Mammary epithelial cell (primary cell): Measurements from ENCODE around the gene AGTPBP1.

Experiments used
- EZH2 ChIP-seq: IDR thresholded peaks from 2 replicates; pipeline ENCODE4 v1.6.1; 2012; ENCODE audit warnings: low read length, inconsistent platforms, borderline replicate concordance
- TF ChIP-seq, protein P1 (sequence below), 2 donors: IDR thresholded peaks in 1 of 2; conservative IDR thresholded peaks in 1 of 2; 2 replicates each; pipeline ENCODE4 v1.5.1; 2011 to 2012; ENCODE audit warnings: inconsistent platforms in 2 of 2, low read length in 2 of 2, mild to moderate bottlenecking in 2 of 2, control low read depth in 1 of 2, low read depth in 1 of 2; ENCODE audit not compliant: insufficient read depth in 1 of 2; ENCODE audit errors: extremely low read depth in 1 of 2

DNA sequence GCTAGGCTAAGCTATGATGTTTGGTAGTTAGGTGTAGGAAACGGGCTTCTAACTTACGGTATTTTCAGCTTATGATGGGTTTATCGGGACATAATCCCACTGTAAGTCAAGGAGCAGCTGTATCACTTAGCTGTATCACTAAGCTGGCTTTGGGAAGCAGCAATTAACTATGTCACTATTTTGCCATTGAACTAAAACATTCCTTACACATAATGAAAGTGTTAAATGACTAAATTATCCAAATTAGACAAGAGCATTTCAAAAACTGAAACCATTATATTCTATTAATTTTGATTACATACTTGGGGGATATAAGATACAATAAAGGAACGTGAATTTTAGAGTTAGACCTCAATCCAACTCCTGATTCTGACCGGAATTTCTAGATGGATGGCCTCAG, 188.3 kb downstream of the AGTPBP1 start:
- TF ChIP-seq EZH2: no peak
- TF ChIP-seq, protein P1, sequence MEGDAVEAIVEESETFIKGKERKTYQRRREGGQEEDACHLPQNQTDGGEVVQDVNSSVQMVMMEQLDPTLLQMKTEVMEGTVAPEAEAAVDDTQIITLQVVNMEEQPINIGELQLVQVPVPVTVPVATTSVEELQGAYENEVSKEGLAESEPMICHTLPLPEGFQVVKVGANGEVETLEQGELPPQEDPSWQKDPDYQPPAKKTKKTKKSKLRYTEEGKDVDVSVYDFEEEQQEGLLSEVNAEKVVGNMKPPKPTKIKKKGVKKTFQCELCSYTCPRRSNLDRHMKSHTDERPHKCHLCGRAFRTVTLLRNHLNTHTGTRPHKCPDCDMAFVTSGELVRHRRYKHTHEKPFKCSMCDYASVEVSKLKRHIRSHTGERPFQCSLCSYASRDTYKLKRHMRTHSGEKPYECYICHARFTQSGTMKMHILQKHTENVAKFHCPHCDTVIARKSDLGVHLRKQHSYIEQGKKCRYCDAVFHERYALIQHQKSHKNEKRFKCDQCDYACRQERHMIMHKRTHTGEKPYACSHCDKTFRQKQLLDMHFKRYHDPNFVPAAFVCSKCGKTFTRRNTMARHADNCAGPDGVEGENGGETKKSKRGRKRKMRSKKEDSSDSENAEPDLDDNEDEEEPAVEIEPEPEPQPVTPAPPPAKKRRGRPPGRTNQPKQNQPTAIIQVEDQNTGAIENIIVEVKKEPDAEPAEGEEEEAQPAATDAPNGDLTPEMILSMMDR (conservative IDR thresholded peaks at IDR 0.05 in 1 of 2, IDR thresholded peaks at IDR 0.05 in 1 of 2; ENCODE audit: extremely low read depth in 1 of 2, insufficient read depth in 1 of 2, low read depth in 1 of 2, low read length in 2 of 2): no peak
